Duodenal mucosa (tissue), 2 donors: Measurements from ENCODE around the gene XCL2.
"Not testable (repeated sequence)": the region's sequence is repeated elsewhere in the genome, so short reads cannot be mapped to it uniquely, and the experiment has no call there.

ENCODE experiments used
- H3K27ac ChIP-seq: one replicate; pipeline ENCODE4 v1.7.0; 2013; ENCODE audit warnings: low read depth, low read length
- H3K27me3 ChIP-seq, 2 donors: one replicate each; pipeline ENCODE4 v1.7.0; 2013; ENCODE audit warnings: low read length in 2 of 2, control low read depth in 1 of 2; ENCODE audit not compliant: insufficient read depth in 2 of 2, control insufficient read depth in 1 of 2
- H3K36me3 ChIP-seq, 2 donors: one replicate each; pipeline ENCODE4 v1.7.0; 2013; ENCODE audit warnings: low read length in 2 of 2, control low read depth in 1 of 2; ENCODE audit not compliant: insufficient read depth in 2 of 2, control insufficient read depth in 1 of 2
- H3K4me1 ChIP-seq, 2 donors: one replicate each; pipeline ENCODE4 v1.7.0; 2013; ENCODE audit warnings: low read length in 2 of 2, control low read depth in 1 of 2; ENCODE audit not compliant: insufficient read depth in 2 of 2, control insufficient read depth in 1 of 2
- H3K4me3 ChIP-seq, 2 donors: one replicate each; pipeline ENCODE4 v1.7.0; 2013; ENCODE audit warnings: low read length in 2 of 2, low read depth in 1 of 2
- H3K9ac ChIP-seq, 2 donors: one replicate each; pipeline ENCODE4 v1.7.0; 2013; ENCODE audit warnings: low read length in 2 of 2, low read depth in 1 of 2
- H3K9me3 ChIP-seq, 2 donors: one replicate each; pipeline ENCODE4 v1.7.0; 2013; ENCODE audit warnings: low read length in 2 of 2, control low read depth in 1 of 2; ENCODE audit not compliant: control insufficient read depth in 1 of 2

Gene XCL2

GRCh38 chr1:168561989-168562388 is 18.2 kb upstream of the XCL2 start:
- H3K27me3 ChIP-seq, result no peaks in the 10 kb centered on the region
- no peaks in the 10 kb centered on the region for H3K36me3 ChIP-seq
- no peak overlapping the region for H3K4me3 ChIP-seq
- no peaks in the 10 kb centered on the region for H3K9me3 ChIP-seq
- no peak overlapping the region for H3K27ac ChIP-seq
- H3K9ac ChIP-seq, result no peak overlapping the region
- peaks cover 7 to 14% of the 10 kb centered on the region in 2 donors for H3K4me1 ChIP-seq

GRCh38 chr1:168560370-168560769 is 16.6 kb upstream of the XCL2 start:
- Histone ChIP-seq H3K27ac (no peak overlapping the region), H3K36me3 (no peaks in the 10 kb centered on the region), H3K4me1 (peaks cover 4 to 6% of the 10 kb centered on the region in 2 donors), H3K9ac (no peak overlapping the region), H3K9me3 (no peaks in the 10 kb centered on the region), H3K27me3 (no peaks in the 10 kb centered on the region), H3K4me3 (no peak overlapping the region)

- H3K4me3 ChIP-seq, result no peak overlapping the region
- no peaks in the 10 kb centered on the region for H3K9me3 ChIP-seq
- no peak overlapping the region for H3K9ac ChIP-seq
- H3K4me1 ChIP-seq, result peaks cover 0 to 3% of the 10 kb centered on the region in 2 donors
- H3K27ac ChIP-seq, result no peak overlapping the region
- H3K36me3 ChIP-seq, result no peaks in the 10 kb centered on the region
- no peaks in the 10 kb centered on the region for H3K27me3 ChIP-seq
These were observed 12.8 kb upstream of the XCL2 start for GRCh38 chr1:168556647-168557046.

- Histone ChIP-seq H3K4me1 (peaks cover 0 to 3% of the 10 kb centered on the region in 2 donors), H3K36me3 (no peaks in the 10 kb centered on the region), H3K9ac (no peak overlapping the region), H3K9me3 (no peaks in the 10 kb centered on the region), H3K27me3 (no peaks in the 10 kb centered on the region), H3K27ac (no peak overlapping the region), H3K4me3 (no peak overlapping the region)
These were observed 11.8 kb upstream of the XCL2 start for GRCh38 chr1:168555508-168556046.

- Histone ChIP-seq H3K4me3 (no peak overlapping the region), H3K27ac (no peak overlapping the region), H3K36me3 (no peaks in the 10 kb centered on the region), H3K9ac (no peak overlapping the region), H3K4me1 (peaks cover 0 to 3% of the 10 kb centered on the region in 2 donors), H3K27me3 (no peaks in the 10 kb centered on the region), H3K9me3 (no peaks in the 10 kb centered on the region)
These were observed 11.0 kb upstream of the XCL2 start for GRCh38 chr1:168554603-168555483.

GRCh38 chr1:168553680-168554553 is 10.1 kb upstream of the XCL2 start:
- no peaks in the 10 kb centered on the region for H3K27me3 ChIP-seq
- H3K4me1 ChIP-seq, result peaks cover 0 to 3% of the 10 kb centered on the region in 2 donors
- H3K36me3 ChIP-seq, result no peaks in the 10 kb centered on the region
- H3K4me3 ChIP-seq, result no peak overlapping the region
- H3K9ac ChIP-seq, result no peak overlapping the region
- H3K27ac ChIP-seq, result no peak overlapping the region
- H3K9me3 ChIP-seq, result no peaks in the 10 kb centered on the region

- Histone ChIP-seq H3K9me3 (no peaks in the 10 kb centered on the region), H3K4me3 (no peak overlapping the region), H3K36me3 (no peaks in the 10 kb centered on the region), H3K27me3 (no peaks in the 10 kb centered on the region), H3K9ac (no peak overlapping the region), H3K27ac (no peak overlapping the region), H3K4me1 (peaks cover 0 to 2% of the 10 kb centered on the region in 2 donors)
These were observed 9.2 kb upstream of the XCL2 start for GRCh38 chr1:168552961-168553360.

- H3K36me3 ChIP-seq, result no peaks in the 10 kb centered on the region
- no peaks in the 10 kb centered on the region for H3K27me3 ChIP-seq
- no peaks in the 10 kb centered on the region for H3K9me3 ChIP-seq
- H3K9ac ChIP-seq, result no peak overlapping the region
- H3K4me1 ChIP-seq, result no peaks in the 10 kb centered on the region
- H3K27ac ChIP-seq, result no peak overlapping the region
- H3K4me3 ChIP-seq, result no peak overlapping the region
These were observed 7.9 kb upstream of the XCL2 start for GRCh38 chr1:168551688-168552087.

GRCh38 chr1:168550971-168551370 is 7.2 kb upstream of the XCL2 start:
- no peak overlapping the region for H3K9ac ChIP-seq
- H3K27me3 ChIP-seq, result no peaks in the 10 kb centered on the region
- no peak overlapping the region for H3K27ac ChIP-seq
- no peaks in the 10 kb centered on the region for H3K9me3 ChIP-seq
- no peak overlapping the region for H3K4me3 ChIP-seq
- H3K4me1 ChIP-seq, result no peaks in the 10 kb centered on the region
- no peaks in the 10 kb centered on the region for H3K36me3 ChIP-seq

GRCh38 chr1:168546553-168546895 is 2.7 kb upstream of the XCL2 start:
- not testable (repeated sequence) for H3K9me3 ChIP-seq, H3K27ac ChIP-seq, H3K4me1 ChIP-seq, H3K27me3 ChIP-seq, H3K9ac ChIP-seq, H3K36me3 ChIP-seq, H3K4me3 ChIP-seq
